ENCODE data around the gene CPEB2. TPM values are rescaled to one million over a fixed set of nuclear protein-coding genes. Genes with fewer than 3 reads are reported as not detected.
A peak's percentile ranks its signal among the peaks of the same experiment; 100 is the strongest.

Gene CPEB2
- total and polyA plus RNA-seq, 9 of the 15 experiments (the other 6 are each of a cell fraction or from before 2014, with no cell fraction given), result 0.39 to 3.0 (median 1.4) TPM

DNA sequence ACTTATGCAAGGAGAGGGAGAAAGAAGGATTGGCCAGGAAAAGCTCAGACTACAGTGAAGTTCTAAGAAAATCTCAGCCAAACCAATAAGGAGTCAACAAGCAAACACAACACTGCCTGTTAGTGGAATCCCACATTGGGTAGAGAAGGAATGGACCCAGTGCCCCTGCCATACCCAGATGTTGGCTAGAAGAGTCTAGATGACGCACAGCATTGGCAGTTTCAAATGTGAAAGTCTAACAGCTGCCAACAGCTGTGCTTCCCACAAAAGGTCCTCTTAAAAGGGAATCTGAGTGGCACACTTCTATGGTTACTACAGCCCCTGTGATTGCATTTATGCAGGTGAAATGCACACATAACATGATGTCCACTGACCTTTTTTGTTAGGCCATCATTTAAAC lies 37.2 kb upstream of the CPEB2 start (continued):
- TF ChIP-seq, protein P1, sequence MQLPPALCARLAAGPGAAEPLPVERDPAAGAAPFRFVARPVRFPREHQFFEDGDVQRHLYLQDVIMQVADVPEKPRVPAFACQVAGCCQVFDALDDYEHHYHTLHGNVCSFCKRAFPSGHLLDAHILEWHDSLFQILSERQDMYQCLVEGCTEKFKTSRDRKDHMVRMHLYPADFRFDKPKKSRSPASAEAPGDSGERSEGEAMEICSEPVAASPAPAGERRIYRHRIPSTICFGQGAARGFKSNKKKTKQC (CRISPR knock-in tag; IDR thresholded peaks at IDR 0.05), result no peak
- TF ChIP-seq ZNF507 (tag; conservative IDR thresholded peaks at IDR 0.05), result no peak
- TF ChIP-seq CEBPG (CRISPR knock-in tag; IDR thresholded peaks at IDR 0.05), result no peak
- no peak for TF ChIP-seq CEBPG (tag; conservative IDR thresholded peaks at IDR 0.05 in 1 of 2, IDR thresholded peaks at IDR 0.05 in 1 of 2)

DNA sequence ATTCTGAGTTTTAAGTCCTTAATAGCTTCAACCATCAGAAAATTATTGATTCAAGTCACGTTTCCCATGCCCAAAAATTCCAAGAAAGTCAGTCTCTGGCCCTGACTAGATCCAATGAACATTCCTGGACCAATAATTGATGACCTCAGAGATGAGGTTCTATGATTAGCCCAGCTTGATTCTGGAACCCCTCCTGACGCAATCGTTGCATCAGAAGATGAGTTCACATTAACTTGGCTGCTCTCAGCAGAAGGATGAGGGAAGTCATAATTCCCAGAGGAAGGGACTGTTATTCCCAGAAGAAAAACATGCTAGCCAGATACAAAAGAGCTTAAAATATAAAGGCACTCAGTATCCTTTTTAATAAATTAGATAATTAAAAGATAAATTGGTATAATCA lies 34.3 kb upstream of the CPEB2 start:
- H3K4me2 ChIP-seq (ENCODE audit: insufficient read depth, low read length), result no peak overlapping the region
- ATAC-seq (no peak), DNase-seq (ENCODE audit: extremely low read depth in 1 of 4, low spot score in 3 of 4) (peak in 1 of 4 experiments; percentile 8), FAIRE-seq (no peak)
- H3K36me3 ChIP-seq (ENCODE audit: control insufficient read depth, insufficient read depth, low read length), result no peaks in the 10 kb centered on the region
- no peaks in the 10 kb centered on the region for H3K9me1 ChIP-seq (ENCODE audit: control insufficient read depth, insufficient read depth, low read length)
- CTCF ChIA-PET (ENCODE audit: low intra/inter-chr PET ratio), result no interaction called here
- no peaks in the 10 kb centered on the region for H3K9me3 ChIP-seq (replicated peaks; ENCODE audit: control insufficient read depth, insufficient read depth, low read depth, low read length)
- in situ Hi-C loops (cut with MboI) (no loop called here), intact Hi-C loops (cut with micrococcal nuclease) (no loop called here)
- H3K9ac ChIP-seq (ENCODE audit: insufficient read depth in 1 of 2, low read depth in 2 of 2, low read length in 2 of 2), result no peak overlapping the region
- no peak overlapping the region for H3K4me3 ChIP-seq
- H3K4me1 ChIP-seq (replicated peaks in 1 of 2; ENCODE audit: control insufficient read depth in 2 of 2, insufficient read depth in 2 of 2, low read length in 2 of 2), result no peaks in the 10 kb centered on the region
- BruUV-seq (replicated peaks), result no TSS peak
- no peak overlapping the region for H2AFZ ChIP-seq (ENCODE audit: low read depth, low read length)
- no peaks in the 10 kb centered on the region for H3K27me3 ChIP-seq (ENCODE audit: control insufficient read depth in 2 of 2, insufficient read depth in 2 of 2, low read length in 2 of 2)
- WGBS (ENCODE audit: insufficient coverage, low coverage, missing lambda C conversion rate), result 0% methylated on average over 3 of the region's 3 CpGs
- POLR2A ChIA-PET, result no interaction called here
- H3K79me2 ChIP-seq (ENCODE audit: control insufficient read depth, insufficient read depth, low read length), result no peaks in the 10 kb centered on the region
- H3K27ac ChIP-seq (ENCODE audit: extremely low read depth, low read depth, low read length), result no peak overlapping the region
- no peaks in the 10 kb centered on the region for H4K20me1 ChIP-seq (replicated peaks; ENCODE audit: control insufficient read depth, insufficient read depth, low read length)
- TF ChIP-seq ZNF586 (CRISPR knock-in tag; conservative IDR thresholded peaks at IDR 0.05) (no peak), RBM22 (IDR thresholded peaks at IDR 0.05; ENCODE audit: low read depth, low read length, poor library complexity, severe bottlenecking) (no peak), LARP7 (IDR thresholded peaks at IDR 0.05) (no peak), ELF2 (CRISPR knock-in tag; IDR thresholded peaks at IDR 0.05) (no peak), NFYB (IDR thresholded peaks at IDR 0.05; ENCODE audit: extremely low read depth, insufficient read length) (no peak), NFXL1 (CRISPR knock-in tag; IDR thresholded peaks at IDR 0.05) (no peak), ZNF431 (CRISPR knock-in tag; IDR thresholded peaks at IDR 0.05) (no peak), KAT7 (CRISPR knock-in tag; IDR thresholded peaks at IDR 0.05; ENCODE audit: borderline replicate concordance) (no peak), ZNF41 (CRISPR knock-in tag; conservative IDR thresholded peaks at IDR 0.05) (no peak), C11orf30 (IDR thresholded peaks at IDR 0.05; ENCODE audit: low read depth) (no peak), BCL6 (CRISPR knock-in tag; IDR thresholded peaks at IDR 0.05) (no peak), CBFA2T2 (conservative IDR thresholded peaks at IDR 0.05) (no peak), SREBF1 (IDR thresholded peaks at IDR 0.05; ENCODE audit: borderline replicate concordance, low read depth, low read length) (no peak), SMARCA5 (IDR thresholded peaks at IDR 0.05) (no peak), CEBPG (CRISPR knock-in tag; IDR thresholded peaks at IDR 0.05) (0 out of 2 replicates have a peak, but pooled peaks have one; percentile 37), CEBPG (tag; conservative IDR thresholded peaks at IDR 0.05 in 1 of 2, IDR thresholded peaks at IDR 0.05 in 1 of 2) (peak; percentile 95 to 97), MBD2 (IDR thresholded peaks at IDR 0.05; ENCODE audit: borderline replicate concordance, low read depth) (no peak), KLF6 (CRISPR knock-in tag; IDR thresholded peaks at IDR 0.05; ENCODE audit: borderline replicate concordance) (no peak), ZNF212 (CRISPR knock-in tag; IDR thresholded peaks at IDR 0.05) (no peak), ATF7 (IDR thresholded peaks at IDR 0.05) (peak; percentile 73), CHD2 (IDR thresholded peaks at IDR 0.05; ENCODE audit: low read depth, low read length) (no peak)
- TF ChIP-seq, protein P2, sequence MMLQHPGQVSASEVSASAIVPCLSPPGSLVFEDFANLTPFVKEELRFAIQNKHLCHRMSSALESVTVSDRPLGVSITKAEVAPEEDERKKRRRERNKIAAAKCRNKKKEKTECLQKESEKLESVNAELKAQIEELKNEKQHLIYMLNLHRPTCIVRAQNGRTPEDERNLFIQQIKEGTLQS (IDR thresholded peaks at IDR 0.05), result peak; percentile 90
- TF ChIP-seq, protein P2 (CRISPR knock-in tag; conservative IDR thresholded peaks at IDR 0.05), result no peak
